Heart left ventricle (tissue), 16 donors: Measurements from ENCODE around the gene FUT2. TPM values are rescaled to one million over a fixed set of nuclear protein-coding genes. Genes with fewer than 3 reads are reported as not detected.
"Not testable (repeated sequence)": the region's sequence is repeated elsewhere in the genome, so short reads cannot be mapped to it uniquely, and the experiment has no call there.

ENCODE experiments used
- ATAC-seq, 4 donors: fragments of 200-7000 bp; cut with Tn5 transposase; one replicate each; pipeline ENCODE4 v1.9.1; 2020 to 2022; ENCODE audit warnings: moderate library complexity in 4 of 4, mild to moderate bottlenecking in 3 of 4, moderate number of reproducible peaks in 1 of 4
- DNase-seq, 5 donors: peaks; one replicate each; pipeline ENCODE4 v3.0.0-alpha.2; 2020
- H3K27ac ChIP-seq, 12 donors: fragments of 200-600 bp; sonication (generic) in 4 of 12; one replicate each; pipeline versions ENCODE4 v1.5.0 to v1.8.0; 2016 to 2022; ENCODE audit warnings: mild to moderate bottlenecking in 2 of 12
- H3K27me3 ChIP-seq, 9 donors: fragments of 200-600 bp; sonication (generic) in 2 of 9; one replicate each; pipeline versions ENCODE4 v1.5.1 to v1.8.0; 2016 to 2022; ENCODE audit warnings: mild to moderate bottlenecking in 3 of 9
- H3K36me3 ChIP-seq, 9 donors: fragments of 200-600 bp; sonication (generic) in 2 of 9; one replicate each; pipeline versions ENCODE4 v1.5.0 to v1.8.0; 2018 to 2022; ENCODE audit warnings: mild to moderate bottlenecking in 2 of 9
- H3K4me1 ChIP-seq, 12 donors: fragments of 200-600 bp; sonication (generic) in 4 of 12; one replicate each; pipeline versions ENCODE4 v1.5.0 to v1.8.0; 2016 to 2022; ENCODE audit warnings: mild to moderate bottlenecking in 3 of 12
- H3K4me3 ChIP-seq, 12 donors: fragments of 200-600 bp; sonication (generic) in 4 of 12; one replicate each; pipeline versions ENCODE4 v1.5.0 to v1.8.0; 2017 to 2022; ENCODE audit warnings: mild to moderate bottlenecking in 9 of 12, moderate library complexity in 4 of 12
- H3K9me3 ChIP-seq, 12 donors: fragments of 200-600 bp; sonication (generic) in 4 of 12; one replicate each; pipeline versions ENCODE4 v1.5.0 to v1.8.0; 2016 to 2022; ENCODE audit warnings: mild to moderate bottlenecking in 1 of 12
- CTCF ChIP-seq, 12 donors: fragments of 200-600 bp; sonication (generic) in 4 of 12; IDR thresholded peaks; one replicate each; pipeline versions ENCODE4 v1.5.0 to v1.8.0; 2018 to 2022; ENCODE audit warnings: antibody characterized with exemption in 12 of 12, mild to moderate bottlenecking in 5 of 12
- POLR2A ChIP-seq, 2 donors: fragments of 450-650 bp; IDR thresholded peaks; one replicate each; pipeline ENCODE4 v1.6.1; 2017; ENCODE audit warnings: antibody characterized with exemption in 2 of 2, mild to moderate bottlenecking in 2 of 2, moderate library complexity in 2 of 2
- WGBS, 4 donors: extraction: QIAGEN DNeasy Blood & Tissue Kit in 2 of 4; methylation state at CpG; one replicate each; pipeline versions ENCODE4 v1.1.5 to v1.1.7; 2013 to 2018; 5-methylcytosine and 5-hydroxymethylcytosine counted together
- intact Hi-C, 10 donors: fragments of 100-400 bp; cut with DNase I; formaldehyde crosslinking; loops; one replicate each; pipeline versions ENCODE4 v1.11.1 to v1.14.2; 2022
- polyA plus RNA-seq, 2 donors: library from polyadenylated mRNA; stranded (reverse); fragments of 200-250 nt; gene quantifications; one replicate each; pipeline ENCODE4 v1.2.3, GENCODE V29; 2013
- total RNA-seq, 9 donors: library from RNA; depleted of rRNA in 2 of 9; stranded (reverse); fragments of >200 nt in 2 of 9; fragmentation: NEBNext Ultra II Directional in 3 of 9; extraction: Animal tissue kit (Norgen Biotek cat#: 25700) in 3 of 9; gene quantifications; one replicate each; pipeline versions ENCODE4 v1.1.0 to v1.2.4, GENCODE V29; 2016 to 2023
- donor health status: ischemic (EF 13 %, LVEDD 7.1; RV severe dilation, severe dysfunction).
- donor health status: healthy with polysubstance abuse.
- donor health status: DM: no; HTN: yes; CAD: no.
- donor health status: DM: no; HTN: no; CAD: no.
- donor health status: ischemic (EF 25% LVEDD 6.9; RV normal size, moderate dysfunction).
- donor health status: ischemic (EF 25% LVEDD 5.7; RV mildly dilated, moderate dysfunction).
- donor health status: healthy.
- donor health status: DM: yes; HTN: yes; CAD: no.
- donor health status: ischemic (EF 35%, LVEDD 5.7; RV mildly dilated, moderate dysfunction).
- donor health status: nonischemic (EF 11% LVEDD 7.7; RV severe dilation, severe dysfunction).
- donor health status: DM: yes; HTN: yes; CAD: no.
- donor health status: PGD.
- donor health status: ischemic (EF 29% LVEDD 5.4; RV normal size, mild dysfunction).
- donor health status: nonischemic (EF 23%, LVEDD 6.1; RV moderate dilation, normal function).

The FUT2 gene
- total and polyA plus RNA-seq, 11 donors, result 0.14 to 0.19 TPM; not detected in 9

GRCh38 chr19:48685583-48685982, 10.2 kb upstream of the FUT2 start:
- TF ChIP-seq CTCF (IDR thresholded peaks at IDR 0.05), result no peak
- ATAC-seq, result no peak
- no peak for DNase-seq
- 93 to 99% (median 95%) methylated on average over 9 of the region's 9 CpGs for WGBS, 4 donors
- Histone ChIP-seq H3K27me3 (no peaks in the 10 kb centered on the region), H3K4me1 (no peaks in the 10 kb centered on the region), H3K27ac (no peak overlapping the region), H3K36me3 (no peaks in the 10 kb centered on the region), H3K4me3 (no peak overlapping the region), H3K9me3 (no peaks in the 10 kb centered on the region)
- intact Hi-C loops, result no loop called here

DNA sequence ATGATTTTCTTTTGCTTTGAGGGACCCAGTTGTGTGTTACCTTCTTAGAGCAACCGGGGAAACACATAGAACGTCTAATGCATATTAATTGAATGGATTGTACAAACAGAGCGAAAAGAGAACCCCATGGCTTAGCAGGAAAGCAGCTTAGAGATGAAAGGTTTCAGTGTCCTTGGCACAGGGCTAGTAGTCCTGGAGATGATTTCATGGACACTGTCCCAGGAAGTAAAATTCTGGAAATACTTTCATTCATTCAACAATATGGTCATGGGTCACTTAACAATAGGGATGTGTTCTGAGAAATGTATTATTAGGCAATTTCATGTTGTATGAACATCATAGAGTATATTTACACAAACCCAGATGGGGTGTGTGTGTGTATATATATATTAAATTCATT, 9.7 kb upstream of the FUT2 start:
- no peak overlapping the region for H3K27ac ChIP-seq
- no peak overlapping the region for H3K4me3 ChIP-seq
- DNase-seq (no peak), ATAC-seq (no peak)
- H3K36me3 ChIP-seq, result no peaks in the 10 kb centered on the region
- WGBS, 4 donors, result 78 to 95% (median 91%) methylated on average over 3 of the region's 3 CpGs
- no peaks in the 10 kb centered on the region for H3K27me3 ChIP-seq
- H3K9me3 ChIP-seq, result no peaks in the 10 kb centered on the region
- H3K4me1 ChIP-seq, result no peaks in the 10 kb centered on the region
- TF ChIP-seq POLR2A (IDR thresholded peaks at IDR 0.05) (no peak), CTCF (IDR thresholded peaks at IDR 0.05) (no peak)
- intact Hi-C loops, result no loop called here

DNA sequence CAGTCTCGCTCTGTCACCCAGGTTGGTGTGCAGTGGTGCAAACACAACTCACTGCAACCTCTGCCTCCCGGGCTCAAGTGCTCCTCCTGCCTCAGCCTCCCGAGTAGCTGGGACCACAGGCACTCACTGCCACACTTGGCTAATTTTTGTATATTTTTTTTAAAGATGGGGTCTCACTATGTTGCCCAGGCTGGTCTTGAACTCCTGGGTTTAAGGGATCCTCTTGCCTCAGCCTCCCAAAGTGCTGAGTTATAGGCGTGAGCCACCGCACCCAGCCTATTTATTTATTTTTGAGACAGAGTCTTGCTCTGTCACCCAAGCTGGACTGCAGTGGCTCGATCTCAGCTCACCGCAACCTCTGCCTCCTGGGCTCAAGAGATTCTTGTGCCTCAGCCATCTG, 9.1 kb upstream of the FUT2 start:
- intact Hi-C loops, H3K9me3 ChIP-seq, H3K27ac ChIP-seq, H3K4me1 ChIP-seq, H3K27me3 ChIP-seq, DNase-seq, H3K4me3 ChIP-seq, H3K36me3 ChIP-seq, ATAC-seq: not testable (repeated sequence)
- 91 to 96% (median 92%) methylated on average over 7 of the region's 7 CpGs for WGBS, 4 donors

GRCh38 chr19:48687776-48688175, 8.0 kb upstream of the FUT2 start:
- Histone ChIP-seq H3K9me3 (no peaks in the 10 kb centered on the region), H3K4me3 (no peak overlapping the region), H3K4me1 (no peaks in the 10 kb centered on the region), H3K36me3 (no peaks in the 10 kb centered on the region), H3K27ac (no peak overlapping the region), H3K27me3 (no peaks in the 10 kb centered on the region)
- ATAC-seq (no peak), DNase-seq (no peak)
- WGBS, 4 donors, result 81 to 91% (median 85%) methylated on average over 3 of the region's 3 CpGs
- TF ChIP-seq POLR2A (IDR thresholded peaks at IDR 0.05), result no peak
- TF ChIP-seq CTCF (IDR thresholded peaks at IDR 0.05), result no peak
- intact Hi-C loops, result no loop called here

- Histone ChIP-seq H3K9me3 (no peaks in the 10 kb centered on the region), H3K4me1 (no peaks in the 10 kb centered on the region), H3K27ac (no peak overlapping the region), H3K36me3 (no peaks in the 10 kb centered on the region), H3K27me3 (no peaks in the 10 kb centered on the region), H3K4me3 (no peak overlapping the region)
- WGBS, 4 donors, result 74 to 79% (median 76%) methylated on average over 7 of the region's 7 CpGs
- TF ChIP-seq POLR2A (IDR thresholded peaks at IDR 0.05) (no peak), CTCF (IDR thresholded peaks at IDR 0.05) (no peak)
- DNase-seq, result no peak
- intact Hi-C loops, result no loop called here
- ATAC-seq, result no peak
Measured at GRCh38 chr19:48689449-48689848, 6.3 kb upstream of the FUT2 start.

DNA sequence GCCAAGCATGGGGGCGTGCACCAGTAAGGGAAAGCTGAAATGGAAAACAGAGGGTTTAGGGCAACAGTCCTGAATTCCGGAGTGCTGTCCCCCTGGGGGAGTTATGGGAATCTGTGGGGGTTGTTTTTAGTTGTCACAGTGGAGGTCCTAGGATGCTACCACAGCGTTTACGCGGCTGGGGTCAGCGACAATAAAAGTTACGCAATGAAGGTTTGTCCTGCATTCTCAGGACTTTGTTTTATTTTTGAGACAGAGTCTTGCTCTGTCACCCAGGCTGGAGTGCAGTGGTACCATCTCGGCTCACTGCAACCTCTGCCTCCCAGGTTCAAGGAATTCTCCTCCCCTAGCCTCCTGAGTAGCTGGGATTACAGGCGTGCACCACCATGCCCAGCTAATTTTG, 2.1 kb upstream of the FUT2 start:
- Histone ChIP-seq H3K27me3 (peaks cover 0 to 26% (median 7%) of the 10 kb centered on the region in 9 donors), H3K4me1 (peaks cover 0 to 15% (median 5%) of the 10 kb centered on the region in 12 donors)
- H3K9me3 ChIP-seq, H3K27ac ChIP-seq, H3K4me3 ChIP-seq, DNase-seq, ATAC-seq, intact Hi-C loops, H3K36me3 ChIP-seq: not testable (repeated sequence)
- 80 to 91% (median 89%) methylated on average over 9 of the region's 9 CpGs for WGBS, 4 donors
